HG03571 (cell line): ENCODE results near the gene BMP7.
"Not testable (repeated sequence)": the region's sequence is repeated elsewhere in the genome, so short reads cannot be mapped to it uniquely, and the experiment has no call there.

Source experiments
- ATAC-seq: cut with Tn5 transposase; IDR thresholded peaks from one replicate; pipeline ENCODE4 v1.9.1; 2021; ENCODE audit not compliant: unreplicated experiment

Gene BMP7

DNA sequence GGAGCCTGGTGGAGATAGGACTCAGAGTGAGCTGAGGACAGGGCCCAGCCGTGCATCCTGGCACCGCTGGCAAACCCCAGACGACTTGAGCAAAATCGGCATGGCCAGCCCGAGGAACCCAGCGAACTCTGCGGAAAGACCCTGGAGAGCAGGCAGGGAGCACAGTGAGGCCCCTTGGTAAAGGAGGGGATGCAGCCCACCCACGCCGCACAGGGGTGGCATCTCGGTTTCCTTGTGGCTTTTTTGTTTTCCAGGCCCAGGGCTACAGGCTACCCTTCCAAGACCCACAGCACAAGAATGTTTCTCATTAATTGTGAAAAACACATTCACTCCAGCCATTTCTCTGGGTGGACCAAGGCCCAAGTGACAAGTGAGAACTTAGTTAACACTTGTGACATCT lies 71.4 kb downstream of the BMP7 start:
- ATAC-seq, result no peak

DNA sequence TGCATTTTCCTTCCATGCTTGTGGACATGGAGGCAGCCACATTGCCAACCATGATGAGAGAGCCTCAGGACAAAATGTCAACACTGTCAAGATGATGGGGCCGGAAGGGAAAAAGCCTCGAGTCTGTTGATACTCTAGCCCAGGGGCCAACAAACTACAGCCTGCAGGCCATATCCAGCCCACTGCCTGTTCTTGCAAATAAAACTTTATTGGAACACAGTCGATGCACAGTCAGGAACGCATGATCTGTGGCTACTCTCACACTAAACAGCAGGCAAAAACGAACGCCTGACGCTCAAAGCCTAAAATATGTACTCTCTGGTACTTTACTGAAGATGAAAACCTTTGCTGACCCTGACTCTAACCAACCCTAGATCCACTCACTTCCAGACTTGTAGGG lies 72.3 kb downstream of the BMP7 start:
- no peak for ATAC-seq

DNA sequence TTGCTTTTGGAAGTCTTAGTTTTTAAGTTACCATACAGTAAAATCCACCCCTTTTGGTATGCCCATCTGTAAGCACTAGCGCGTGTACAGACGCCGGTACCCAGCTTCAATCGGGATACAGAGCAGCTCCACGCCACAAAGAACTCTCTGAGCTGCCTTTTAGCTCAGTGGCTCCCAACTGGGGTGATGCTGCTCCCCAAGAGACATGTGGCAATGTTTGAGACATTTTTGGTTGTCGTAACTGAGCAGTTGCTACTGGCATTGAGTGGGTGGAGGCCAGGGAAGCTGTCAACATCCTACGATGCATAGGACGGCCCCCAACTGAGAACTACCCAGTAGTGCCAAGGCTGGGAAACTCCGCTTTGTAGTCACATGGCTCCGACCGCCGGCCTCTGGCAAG lies 73.3 kb downstream of the BMP7 start:
- no peak for ATAC-seq

DNA sequence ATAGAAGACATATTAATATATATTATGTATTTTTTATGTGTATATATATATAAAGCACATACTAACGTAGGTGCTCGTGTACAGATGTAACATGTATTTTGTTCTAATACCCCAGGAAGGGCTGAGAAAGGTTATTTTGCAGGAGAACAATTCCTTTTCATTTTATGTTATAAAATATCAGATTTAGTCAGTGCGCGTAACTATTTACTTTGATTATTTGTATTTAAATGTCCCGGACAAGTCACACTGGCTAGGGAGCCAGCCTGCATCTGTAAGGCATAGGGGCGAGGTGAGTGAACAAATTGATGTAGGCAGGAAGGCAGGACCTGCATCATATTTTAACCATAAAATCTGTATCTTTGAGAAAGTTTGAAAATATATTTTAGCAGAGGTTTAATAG lies 74.1 kb downstream of the BMP7 start:
- no peak for ATAC-seq

DNA sequence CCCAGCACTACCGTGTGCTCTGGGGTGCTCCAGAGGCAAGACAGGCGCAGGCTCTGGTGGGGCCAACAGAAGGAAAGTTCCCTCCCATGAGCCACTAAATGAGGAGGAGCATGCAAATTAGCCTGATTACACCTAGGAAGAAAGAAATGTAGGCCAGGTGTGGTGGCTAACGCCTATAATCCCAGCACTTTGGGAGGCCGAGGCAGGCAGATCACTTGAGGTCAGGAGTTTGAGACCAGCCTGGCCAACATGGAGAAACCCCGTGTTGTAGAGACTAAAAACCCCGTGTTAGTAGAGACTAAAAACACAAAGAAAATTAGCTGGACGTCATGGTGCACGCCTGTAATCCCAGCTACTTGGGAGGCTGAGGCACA lies 75.2 kb downstream of the BMP7 start:
- not testable (repeated sequence) for ATAC-seq

DNA sequence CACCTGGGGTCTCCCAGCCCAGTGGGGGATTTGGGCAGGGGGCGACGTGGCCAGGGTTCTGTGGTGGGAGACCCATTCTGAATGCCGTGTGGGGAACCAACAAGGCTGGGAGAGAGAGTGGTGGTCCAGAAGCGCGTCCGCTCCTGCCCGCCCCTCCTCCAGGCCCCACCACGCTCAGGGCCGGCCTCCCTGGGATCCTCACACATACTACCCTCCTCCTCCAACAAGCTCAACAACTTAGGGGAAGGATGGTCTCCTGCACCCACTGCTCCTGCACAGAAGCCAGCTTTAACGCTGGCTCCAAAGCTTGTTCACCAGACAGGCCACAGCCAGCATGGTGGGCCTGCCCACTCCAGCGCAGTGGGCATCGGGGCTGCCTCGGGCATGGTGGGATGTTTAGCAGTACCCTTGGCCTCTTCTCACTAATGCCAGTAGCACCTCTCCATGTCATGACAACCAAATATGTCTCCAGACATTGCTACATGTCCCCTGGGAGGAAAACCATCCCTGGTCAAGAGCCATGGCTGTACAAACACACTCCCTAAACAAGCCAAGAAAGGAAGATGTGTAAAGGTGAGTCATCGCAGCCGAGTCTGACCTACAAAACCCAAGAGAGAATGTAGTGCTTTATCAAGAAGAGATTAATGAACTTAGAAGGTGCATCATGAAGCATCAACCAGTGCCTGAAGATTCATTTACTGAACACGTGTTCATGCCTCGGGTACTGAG lies 75.7 kb downstream of the BMP7 start:
- ATAC-seq, result no peak

DNA sequence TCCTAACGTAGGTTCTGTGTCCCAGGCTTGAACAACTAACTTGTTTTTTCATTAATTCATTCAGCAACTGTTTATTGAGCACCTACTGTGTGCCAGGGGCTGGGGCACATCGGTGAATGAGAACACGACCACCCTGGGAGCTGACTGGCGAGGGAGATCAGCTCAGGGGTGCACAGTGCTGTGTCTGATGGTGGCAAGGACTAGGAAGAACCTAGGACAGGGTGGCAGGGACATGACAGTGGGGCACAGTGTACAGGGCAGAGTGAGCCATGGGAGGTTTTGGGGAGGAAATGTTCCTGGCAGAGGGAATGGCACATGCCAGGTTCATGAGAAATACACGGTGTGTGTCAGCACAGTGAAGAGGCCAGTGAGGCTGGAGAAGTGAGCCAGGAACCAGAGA lies 76.7 kb downstream of the BMP7 start:
- ATAC-seq, result no peak

DNA sequence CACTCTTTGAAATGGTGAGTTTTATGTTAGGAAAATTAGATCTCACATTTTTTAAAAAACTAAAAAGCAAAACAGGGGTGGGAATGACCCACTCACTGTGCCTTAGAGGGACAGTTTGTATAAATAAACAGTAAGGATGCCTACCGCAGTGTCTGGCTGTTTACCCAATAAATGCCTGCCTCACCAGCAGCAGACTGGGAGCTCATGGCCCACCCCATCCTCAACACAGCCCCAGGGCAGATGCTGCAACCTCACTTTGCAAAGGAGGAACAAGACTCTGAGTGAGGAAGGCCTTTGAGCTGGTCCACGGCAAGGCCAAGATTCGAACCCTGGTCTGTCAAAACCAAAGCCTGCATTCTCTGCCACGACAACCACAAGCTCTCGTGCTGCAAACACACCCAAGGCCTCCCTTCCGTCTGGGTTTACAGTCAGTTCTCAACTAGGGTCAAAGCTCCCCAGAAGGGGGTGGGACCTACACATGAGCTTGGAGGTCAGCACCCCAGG lies 77.8 kb downstream of the BMP7 start:
- ATAC-seq, result no peak

DNA sequence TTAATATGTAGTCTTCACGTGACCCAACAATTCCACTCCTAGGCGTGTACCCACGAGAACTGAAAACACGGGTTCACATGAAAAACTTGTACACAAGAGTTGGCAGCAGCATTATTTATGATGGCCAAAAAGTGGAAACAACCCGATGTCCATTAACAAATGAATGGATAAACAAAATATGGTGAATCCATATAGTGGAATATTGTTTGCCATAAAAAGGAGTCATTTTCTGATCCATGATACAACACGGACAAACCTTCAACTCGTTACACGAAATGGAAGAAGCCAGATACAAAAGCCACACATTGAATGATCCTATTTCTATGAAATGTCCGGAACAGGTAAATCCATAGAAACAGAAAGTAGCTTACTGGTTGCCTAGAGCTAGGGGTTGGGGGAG lies 78.4 kb downstream of the BMP7 start:
- ATAC-seq, result no peak

DNA sequence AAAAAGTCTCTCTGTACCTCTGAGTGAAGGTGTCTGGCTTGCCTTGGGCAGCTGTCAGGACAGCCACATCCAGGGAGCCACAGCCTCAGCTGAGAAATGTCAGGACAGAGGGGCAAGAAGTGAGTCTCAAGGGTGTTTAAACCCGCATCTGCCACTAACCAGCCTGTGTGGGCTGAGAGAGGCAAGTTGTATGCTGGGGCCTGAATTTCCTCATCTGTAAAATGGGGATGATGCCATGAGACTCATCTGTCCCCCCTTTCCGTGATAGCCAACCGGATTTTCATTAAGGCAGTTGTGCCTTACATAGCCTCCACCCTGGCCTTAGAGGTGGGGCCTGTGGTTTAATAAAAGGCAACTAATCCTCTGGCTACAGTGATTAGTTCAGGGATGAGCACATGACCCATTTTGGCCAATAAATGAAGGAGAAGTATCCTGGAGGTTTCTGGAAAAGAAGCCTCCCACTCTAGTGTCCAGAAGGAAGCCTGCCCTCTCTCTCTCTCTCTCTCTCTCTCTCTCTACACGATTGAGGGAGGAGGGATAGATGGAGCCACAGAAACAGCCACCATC lies 79.3 kb downstream of the BMP7 start:
- no peak for ATAC-seq

DNA sequence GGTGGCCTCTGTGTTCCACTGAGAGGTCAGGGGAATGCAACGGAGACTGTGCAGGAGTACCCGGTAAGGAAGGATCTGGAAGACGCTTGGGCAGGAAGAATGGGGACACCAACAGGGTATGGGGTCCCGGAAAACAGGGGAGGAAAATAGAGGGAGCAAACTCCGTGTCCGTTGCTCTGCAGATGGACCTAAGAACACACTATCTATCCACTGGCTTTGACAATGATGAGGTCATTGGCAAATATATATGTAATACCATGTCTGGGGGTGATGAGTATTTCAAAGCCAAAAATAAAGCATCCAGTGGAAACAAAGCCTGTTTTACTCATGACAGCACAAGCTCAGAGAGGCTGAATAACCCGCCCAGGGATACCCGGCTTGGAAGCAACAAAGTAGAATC lies 80.2 kb downstream of the BMP7 start:
- no peak for ATAC-seq

DNA sequence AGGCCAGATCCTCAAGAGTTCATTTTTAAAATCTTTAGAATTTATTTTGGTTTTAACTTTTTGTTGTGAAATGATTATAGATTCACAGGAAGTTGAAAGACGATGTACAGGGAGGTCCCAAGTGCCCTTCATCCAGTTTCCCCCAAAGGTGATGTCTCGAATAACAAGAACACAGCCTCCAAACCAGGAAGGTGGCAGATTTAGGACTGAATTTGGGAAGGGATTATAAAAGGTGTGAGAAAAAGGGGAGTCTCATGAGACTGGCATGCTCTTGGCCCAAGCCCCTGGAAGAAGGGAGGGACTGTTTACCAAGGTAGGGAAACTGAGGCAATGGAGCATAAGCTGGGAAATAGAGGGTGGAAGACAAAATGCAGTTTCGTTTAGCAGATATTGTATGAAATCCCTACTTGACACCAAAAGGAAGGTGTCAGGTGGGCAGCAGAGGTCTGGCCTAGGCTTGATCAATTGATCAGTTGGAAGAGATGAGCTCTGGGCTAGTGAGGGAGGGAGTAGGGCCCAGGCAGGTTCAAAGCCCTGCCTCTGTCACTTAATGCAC lies 81.2 kb downstream of the BMP7 start:
- no peak for ATAC-seq

DNA sequence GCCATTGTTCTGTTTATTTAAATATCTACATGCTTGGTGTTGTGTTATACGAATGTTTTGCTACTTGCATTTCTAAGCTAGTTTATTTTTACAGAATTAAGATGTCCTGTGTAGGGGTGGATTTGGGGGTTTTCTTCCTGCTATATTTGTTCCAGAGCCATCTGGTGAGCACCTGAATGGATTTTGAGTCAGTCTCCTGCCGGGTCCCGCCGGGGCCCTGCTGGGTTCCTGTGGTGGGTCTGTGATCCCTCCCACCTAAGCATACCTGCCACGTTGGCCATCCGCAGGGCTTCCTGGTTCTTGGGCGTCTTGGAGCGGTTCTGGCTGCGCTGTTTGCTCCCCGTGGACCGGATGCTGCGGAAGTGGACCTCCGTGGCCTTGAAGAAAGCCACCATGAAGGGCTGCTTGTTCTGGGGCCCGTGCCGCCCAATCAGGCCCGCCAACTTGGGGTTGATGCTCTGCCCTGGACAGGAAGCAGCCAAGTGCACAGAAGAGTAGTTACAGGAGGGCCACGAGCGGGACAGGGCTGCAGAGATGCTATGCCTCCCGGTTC lies 82.9 kb downstream of the BMP7 start:
- no peak for ATAC-seq

DNA sequence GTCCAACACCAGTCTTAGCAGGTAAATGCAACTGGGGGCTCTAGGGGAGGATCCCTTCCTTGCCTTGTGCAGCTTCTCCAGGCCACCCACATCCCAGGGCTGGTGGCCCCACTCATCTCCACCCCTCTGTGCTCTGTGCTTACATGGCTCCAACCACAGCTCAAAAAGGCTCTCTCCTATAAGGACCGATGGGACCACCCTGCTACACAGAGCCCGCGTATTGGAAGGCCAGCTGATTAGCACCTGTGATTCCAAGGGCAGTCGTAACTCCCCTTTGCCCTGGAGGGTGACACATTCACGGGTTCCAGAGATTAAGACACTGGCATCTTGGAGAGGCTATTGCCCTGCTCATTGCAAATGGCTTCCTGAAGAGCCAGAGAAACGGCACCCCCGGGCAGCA lies 84.8 kb downstream of the BMP7 start:
- ATAC-seq, result no peak

DNA sequence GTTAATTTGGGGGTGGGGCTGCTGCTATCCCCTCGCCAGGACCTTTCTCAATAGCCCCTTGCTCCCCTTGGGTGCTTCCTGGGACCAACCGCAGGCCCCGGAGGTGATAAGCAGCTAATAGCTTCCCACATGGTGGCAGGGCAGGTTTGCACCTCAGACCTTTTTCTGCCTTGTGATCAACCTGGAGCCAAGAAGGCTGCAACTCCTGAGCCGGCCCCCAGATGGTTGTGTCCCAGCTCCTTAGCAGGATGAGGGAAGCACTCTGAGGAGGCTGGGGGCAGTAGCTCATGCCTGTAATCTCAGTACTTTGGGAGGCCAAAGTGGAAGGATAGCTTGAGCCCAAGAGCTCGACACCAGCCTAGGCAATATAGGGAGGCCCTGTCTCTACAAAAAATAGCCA lies 85.5 kb downstream of the BMP7 start:
- ATAC-seq, result no peak

DNA sequence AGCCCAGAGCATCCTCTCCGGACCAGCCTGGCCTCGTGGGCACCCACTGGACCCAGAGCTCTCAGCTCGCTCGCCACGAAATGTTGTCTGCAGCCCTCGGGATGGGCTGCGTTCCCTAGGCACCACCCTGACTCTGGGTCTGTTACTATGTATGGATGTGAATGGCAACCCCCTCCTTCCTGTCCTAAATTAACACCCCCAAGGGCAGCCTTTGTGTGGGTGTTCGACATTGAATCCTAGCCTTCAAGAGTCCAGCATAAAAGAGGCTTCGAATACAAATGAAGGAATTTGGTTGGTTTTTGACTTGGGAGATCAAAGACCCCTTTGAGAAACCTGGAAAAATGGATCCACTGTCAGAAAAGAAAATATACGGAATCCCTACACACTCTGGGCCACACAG lies 86.1 kb downstream of the BMP7 start:
- ATAC-seq, result no peak

DNA sequence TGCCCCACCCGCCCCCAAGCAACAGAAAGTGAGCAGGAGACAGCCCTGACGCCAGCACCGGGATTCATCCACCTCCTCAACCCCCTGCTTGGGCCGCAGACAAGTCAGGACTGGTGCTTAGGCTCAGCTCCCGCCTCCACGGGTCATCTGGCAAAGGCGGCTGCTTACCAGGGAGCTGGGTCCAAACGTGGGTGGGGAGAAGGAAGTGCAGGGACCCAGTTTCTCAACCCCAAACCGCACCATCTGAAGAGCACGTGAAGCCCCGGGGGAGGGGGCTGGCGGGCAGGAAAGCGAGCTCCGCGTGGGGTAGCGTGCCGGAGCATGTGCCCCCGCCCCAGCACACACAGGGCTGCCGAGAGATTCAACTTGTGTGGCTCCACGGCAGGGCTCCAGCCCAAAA lies 87.2 kb downstream of the BMP7 start:
- no peak for ATAC-seq

DNA sequence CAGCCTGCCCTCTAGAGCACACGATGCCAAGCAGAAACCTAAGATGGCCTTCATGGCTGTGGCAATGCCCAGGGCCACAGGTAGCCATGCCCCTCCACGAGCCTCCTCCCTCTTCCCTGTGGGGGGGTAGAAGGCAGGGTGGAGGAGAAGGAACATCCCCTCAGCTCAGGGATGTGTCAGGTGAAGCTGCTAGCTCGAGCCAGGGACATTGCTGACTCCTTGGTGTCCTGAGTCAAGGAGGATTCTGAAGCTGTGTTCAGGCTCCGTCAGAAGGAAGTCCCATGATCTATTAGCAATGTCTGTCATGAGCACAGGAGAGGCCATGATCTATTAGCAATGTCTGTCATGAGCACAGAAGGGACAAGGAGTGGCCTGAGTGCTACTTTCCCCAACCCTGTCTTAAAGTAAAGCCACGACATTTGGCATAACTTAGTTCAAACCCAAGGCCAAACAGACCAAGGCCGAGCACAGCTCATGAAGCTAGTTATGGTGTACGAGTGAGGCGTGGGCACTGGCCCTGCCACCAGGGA lies 87.8 kb downstream of the BMP7 start:
- ATAC-seq, result no peak

DNA sequence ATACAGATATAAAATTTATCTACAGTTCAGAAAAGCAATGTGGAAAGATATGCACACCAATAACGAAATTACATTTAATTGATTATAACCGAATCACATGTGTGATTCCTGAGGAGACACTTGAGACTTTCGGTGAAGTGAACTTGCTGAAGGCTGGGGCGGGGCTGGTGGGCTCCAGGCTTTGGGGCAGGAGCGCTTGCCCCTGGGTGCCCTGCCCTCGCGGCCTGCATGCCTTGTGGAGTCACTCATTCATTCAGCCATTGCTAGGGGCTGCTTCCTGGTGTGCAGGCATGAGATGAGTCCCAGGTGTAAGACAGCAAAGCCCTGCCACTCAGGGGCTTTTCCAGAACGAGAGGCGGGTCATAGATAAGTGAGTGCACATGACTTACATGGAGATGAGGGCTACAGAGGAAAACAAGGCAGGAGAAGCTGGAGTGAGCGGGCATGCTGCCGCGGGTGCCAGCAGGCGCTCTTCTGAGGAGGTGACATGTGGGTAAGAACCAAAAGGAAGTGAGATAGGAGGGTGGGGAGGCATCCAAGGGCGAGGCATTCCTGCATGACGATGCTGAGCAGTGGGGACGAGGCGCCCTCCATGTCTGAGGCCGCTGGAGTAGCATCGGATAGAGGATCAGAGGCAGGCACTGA lies 88.7 kb downstream of the BMP7 start:
- no peak for ATAC-seq

DNA sequence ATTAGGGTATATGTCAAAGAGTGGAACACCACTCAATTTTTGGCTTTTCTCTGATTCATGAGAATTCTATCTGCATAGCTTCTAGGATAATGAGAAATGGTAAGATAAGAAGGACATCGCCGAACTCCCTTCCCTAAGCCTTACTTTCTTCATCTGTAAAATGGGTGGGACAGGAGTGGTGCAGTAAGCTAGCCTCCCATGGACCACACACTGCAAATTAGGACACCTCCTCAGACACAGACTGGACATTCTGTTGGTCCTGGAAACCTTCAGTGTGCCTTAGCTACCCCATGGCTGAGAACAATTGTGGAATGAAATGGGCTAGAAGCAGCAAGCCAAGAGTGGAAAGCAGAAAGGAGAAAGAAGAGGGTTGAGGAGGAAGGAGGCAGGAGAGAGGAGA lies 89.6 kb downstream of the BMP7 start:
- no peak for ATAC-seq

DNA sequence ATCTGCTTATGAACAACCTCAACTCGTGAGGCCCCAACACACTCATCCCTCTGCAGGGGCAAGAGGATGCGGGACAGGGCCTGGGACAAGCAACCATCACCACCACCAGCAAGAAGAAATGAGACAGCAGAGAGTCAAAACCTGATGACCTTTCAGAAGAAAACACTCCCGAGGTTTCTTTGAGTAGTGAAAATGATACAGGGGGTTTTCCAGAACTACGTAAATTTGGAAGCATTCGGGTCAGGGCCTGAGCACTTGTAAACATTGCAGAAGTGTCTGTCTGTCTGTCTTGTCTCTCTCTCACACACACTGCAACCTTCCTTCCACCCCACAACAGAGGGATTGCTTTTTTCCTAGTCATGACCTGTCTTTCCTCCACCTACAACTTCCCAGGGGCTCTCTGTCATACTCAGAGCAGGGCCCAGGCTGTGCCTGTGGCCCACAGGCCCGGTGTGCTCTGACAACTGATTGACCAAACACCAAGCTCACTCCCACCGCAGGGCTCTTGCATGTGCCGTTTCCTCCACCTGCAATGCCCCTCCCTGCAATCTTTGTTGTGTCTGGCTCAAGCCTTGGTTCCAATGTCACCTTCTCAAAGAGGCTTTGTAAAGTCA lies 90.9 kb downstream of the BMP7 start:
- ATAC-seq, result no peak
